ENCODE results near the gene PRKCB.
A peak's percentile ranks its signal among the peaks of the same experiment; 100 is the strongest.

PRKCB gene

GRCh38 chr16:23835390-23836077 lies at the start of gene PRKCB:
TSS of gene PRKCB (plus strand) at chr16:23835983.
- peak; percentile 92 for DNase-seq (ENCODE audit: low read depth)

GRCh38 chr16:23786964-23787561 lies 48.7 kb upstream of the PRKCB start:
- no peak overlapping the region for H3K4me3 ChIP-seq (ENCODE audit: low read depth, low read length)
- no peak for DNase-seq (ENCODE audit: low read depth)
- no peak for TF ChIP-seq CTCF (IDR thresholded peaks at IDR 0.05; ENCODE audit: insufficient read depth, low read depth, low read length, missing control alignments)

More at GRCh38 chr16:23835390-23836077, at the start of gene PRKCB:
- TF ChIP-seq CTCF (IDR thresholded peaks at IDR 0.05; ENCODE audit: insufficient read depth, low read depth, low read length, missing control alignments), result no peak
- peak within 1 kb of the TSS; percentile 81 for H3K4me3 ChIP-seq (ENCODE audit: low read depth, low read length)

- DNase-seq (ENCODE audit: low read depth), result no peak
- no peak for TF ChIP-seq CTCF (IDR thresholded peaks at IDR 0.05; ENCODE audit: insufficient read depth, low read depth, low read length, missing control alignments)
- no peak overlapping the region for H3K4me3 ChIP-seq (ENCODE audit: low read depth, low read length)
Measured at GRCh38 chr16:23788685-23789084, 47.1 kb upstream of the PRKCB start.

GRCh38 chr16:23795378-23795777 lies 40.4 kb upstream of the PRKCB start:
- H3K4me3 ChIP-seq (ENCODE audit: low read depth, low read length), result no peak overlapping the region
- TF ChIP-seq CTCF (IDR thresholded peaks at IDR 0.05; ENCODE audit: insufficient read depth, low read depth, low read length, missing control alignments), result no peak
- DNase-seq (ENCODE audit: low read depth), result no peak

GRCh38 chr16:23796941-23797340 lies 38.8 kb upstream of the PRKCB start:
- no peak overlapping the region for H3K4me3 ChIP-seq (ENCODE audit: low read depth, low read length)
- no peak for TF ChIP-seq CTCF (IDR thresholded peaks at IDR 0.05; ENCODE audit: insufficient read depth, low read depth, low read length, missing control alignments)
- DNase-seq (ENCODE audit: low read depth), result no peak

- peak; percentile 83 for DNase-seq (ENCODE audit: low read depth)
- TF ChIP-seq CTCF (IDR thresholded peaks at IDR 0.05; ENCODE audit: insufficient read depth, low read depth, low read length, missing control alignments), result peak; percentile 84
- H3K4me3 ChIP-seq (ENCODE audit: low read depth, low read length), result no peak overlapping the region
Measured at GRCh38 chr16:23801378-23801777, 34.4 kb upstream of the PRKCB start.
